Measurements from ENCODE around the gene CEP57.

DNA sequence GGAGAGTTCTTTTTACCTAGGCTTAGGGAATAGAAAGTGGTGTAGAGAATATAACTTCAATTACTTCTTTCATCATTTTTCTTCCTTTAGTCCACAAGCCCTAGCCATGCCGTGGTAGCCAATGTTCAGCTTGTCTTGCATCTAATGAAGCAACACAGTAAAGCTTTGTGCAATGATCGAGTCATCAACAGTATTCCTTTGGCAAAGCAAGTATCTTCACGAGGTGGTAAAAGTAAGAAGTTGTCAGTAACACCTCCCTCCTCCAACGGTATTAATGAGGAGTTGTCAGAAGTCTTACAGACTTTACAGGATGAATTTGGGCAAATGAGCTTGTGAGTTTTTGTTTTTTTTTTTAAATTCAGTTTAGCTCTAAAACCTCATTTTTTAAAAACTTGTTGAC is 37.4 kb downstream of the CEP57 start:
- no peak for TF ChIP-seq CTCF (IDR thresholded peaks at IDR 0.05)
- no peak for TF ChIP-seq ZSCAN20 (CRISPR knock-in tag; IDR thresholded peaks at IDR 0.05)
- TF ChIP-seq SMC3 (IDR thresholded peaks at IDR 0.05): no peak
- TF ChIP-seq POLR2A (IDR thresholded peaks at IDR 0.05; ENCODE audit: low read length): no peak
- TF ChIP-seq MAZ (IDR thresholded peaks at IDR 0.05; ENCODE audit: borderline replicate concordance, low read depth, low read length): no peak
- TF ChIP-seq, protein P1, sequence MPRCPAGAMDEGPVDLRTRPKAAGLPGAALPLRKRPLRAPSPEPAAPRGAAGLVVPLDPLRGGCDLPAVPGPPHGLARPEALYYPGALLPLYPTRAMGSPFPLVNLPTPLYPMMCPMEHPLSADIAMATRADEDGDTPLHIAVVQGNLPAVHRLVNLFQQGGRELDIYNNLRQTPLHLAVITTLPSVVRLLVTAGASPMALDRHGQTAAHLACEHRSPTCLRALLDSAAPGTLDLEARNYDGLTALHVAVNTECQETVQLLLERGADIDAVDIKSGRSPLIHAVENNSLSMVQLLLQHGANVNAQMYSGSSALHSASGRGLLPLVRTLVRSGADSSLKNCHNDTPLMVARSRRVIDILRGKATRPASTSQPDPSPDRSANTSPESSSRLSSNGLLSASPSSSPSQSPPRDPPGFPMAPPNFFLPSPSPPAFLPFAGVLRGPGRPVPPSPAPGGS (IDR thresholded peaks at IDR 0.05): no peak
- no peak for TF ChIP-seq GATA3 (IDR thresholded peaks at IDR 0.05; ENCODE audit: borderline replicate concordance)
- no peak for TF ChIP-seq CEBPB (IDR thresholded peaks at IDR 0.05)
- TF ChIP-seq NFE2L2 (conservative IDR thresholded peaks at IDR 0.05; ENCODE audit: low read length): no peak
- TF ChIP-seq, protein P2, sequence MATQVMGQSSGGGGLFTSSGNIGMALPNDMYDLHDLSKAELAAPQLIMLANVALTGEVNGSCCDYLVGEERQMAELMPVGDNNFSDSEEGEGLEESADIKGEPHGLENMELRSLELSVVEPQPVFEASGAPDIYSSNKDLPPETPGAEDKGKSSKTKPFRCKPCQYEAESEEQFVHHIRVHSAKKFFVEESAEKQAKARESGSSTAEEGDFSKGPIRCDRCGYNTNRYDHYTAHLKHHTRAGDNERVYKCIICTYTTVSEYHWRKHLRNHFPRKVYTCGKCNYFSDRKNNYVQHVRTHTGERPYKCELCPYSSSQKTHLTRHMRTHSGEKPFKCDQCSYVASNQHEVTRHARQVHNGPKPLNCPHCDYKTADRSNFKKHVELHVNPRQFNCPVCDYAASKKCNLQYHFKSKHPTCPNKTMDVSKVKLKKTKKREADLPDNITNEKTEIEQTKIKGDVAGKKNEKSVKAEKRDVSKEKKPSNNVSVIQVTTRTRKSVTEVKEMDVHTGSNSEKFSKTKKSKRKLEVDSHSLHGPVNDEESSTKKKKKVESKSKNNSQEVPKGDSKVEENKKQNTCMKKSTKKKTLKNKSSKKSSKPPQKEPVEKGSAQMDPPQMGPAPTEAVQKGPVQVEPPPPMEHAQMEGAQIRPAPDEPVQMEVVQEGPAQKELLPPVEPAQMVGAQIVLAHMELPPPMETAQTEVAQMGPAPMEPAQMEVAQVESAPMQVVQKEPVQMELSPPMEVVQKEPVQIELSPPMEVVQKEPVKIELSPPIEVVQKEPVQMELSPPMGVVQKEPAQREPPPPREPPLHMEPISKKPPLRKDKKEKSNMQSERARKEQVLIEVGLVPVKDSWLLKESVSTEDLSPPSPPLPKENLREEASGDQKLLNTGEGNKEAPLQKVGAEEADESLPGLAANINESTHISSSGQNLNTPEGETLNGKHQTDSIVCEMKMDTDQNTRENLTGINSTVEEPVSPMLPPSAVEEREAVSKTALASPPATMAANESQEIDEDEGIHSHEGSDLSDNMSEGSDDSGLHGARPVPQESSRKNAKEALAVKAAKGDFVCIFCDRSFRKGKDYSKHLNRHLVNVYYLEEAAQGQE (IDR thresholded peaks at IDR 0.05): no peak
- no peak for TF ChIP-seq RAD21 (conservative IDR thresholded peaks at IDR 0.05 in 1 of 2, IDR thresholded peaks at IDR 0.05 in 1 of 2)
